Hepatocyte (in vitro differentiated cells): ENCODE data around the gene SH3BGRL2. TPM values are rescaled to one million over a fixed set of nuclear protein-coding genes. Genes with fewer than 3 reads are reported as not detected.

ENCODE experiments used
- DNase-seq: peaks from one replicate; pipeline ENCODE4 v3.0.0-alpha.2; 2016; ENCODE audit warnings: low spot score
- H2AFZ ChIP-seq: fragments of 200-600 bp; sonication (generic); 2 replicates; pipeline ENCODE4 v1.6.0; 2016; ENCODE audit warnings: antibody characterized with exemption, mild to moderate bottlenecking
- H3K27ac ChIP-seq: fragments of 200-600 bp; sonication (generic); 2 replicates; pipeline ENCODE4 v1.5.1; 2016; ENCODE audit warnings: mild to moderate bottlenecking
- H3K27me3 ChIP-seq: fragments of 200-600 bp; sonication (generic); 2 replicates; pipeline ENCODE4 v1.6.1; 2016
- H3K36me3 ChIP-seq: fragments of 200-600 bp; sonication (generic); replicated peaks from 2 replicates; pipeline ENCODE4 v1.5.1; 2016; ENCODE audit warnings: low read depth; ENCODE audit not compliant: insufficient read depth
- H3K4me1 ChIP-seq: fragments of 200-600 bp; sonication (generic); 2 replicates; pipeline ENCODE4 v1.5.1; 2016; ENCODE audit warnings: mild to moderate bottlenecking, moderate library complexity; ENCODE audit not compliant: insufficient read depth
- H3K4me2 ChIP-seq: fragments of 200-600 bp; sonication (generic); 2 replicates; pipeline ENCODE4 v1.6.0; 2016
- H3K4me3 ChIP-seq: fragments of 200-600 bp; sonication (generic); 2 replicates; pipeline ENCODE4 v1.5.1; 2016; ENCODE audit warnings: mild to moderate bottlenecking
- H3K79me2 ChIP-seq: fragments of 200-600 bp; sonication (generic); 2 replicates; pipeline ENCODE4 v1.6.0; 2017; ENCODE audit warnings: mild to moderate bottlenecking
- H3K9me2 ChIP-seq: fragments of 200-600 bp; sonication (generic); replicated peaks from 2 replicates; pipeline ENCODE4 v1.6.0; 2017; ENCODE audit warnings: mild to moderate bottlenecking; ENCODE audit not compliant: insufficient read depth
- H3K9me3 ChIP-seq: fragments of 200-600 bp; sonication (generic); 2 replicates; pipeline ENCODE4 v1.5.1; 2016; ENCODE audit warnings: low read depth, mild to moderate bottlenecking
- H4K20me1 ChIP-seq: fragments of 200-600 bp; sonication (generic); 2 replicates; pipeline ENCODE4 v1.6.0; 2016; ENCODE audit warnings: mild to moderate bottlenecking; ENCODE audit not compliant: insufficient read depth, poor library complexity, severe bottlenecking
- EZH2 ChIP-seq: fragments of 200-600 bp; sonication (generic); IDR thresholded peaks from 2 replicates; pipeline ENCODE4 v1.6.1; 2016; ENCODE audit warnings: antibody characterized with exemption, mild to moderate bottlenecking, borderline replicate concordance
- EZH2phosphoT487 ChIP-seq: fragments of 200-600 bp; sonication (generic); IDR thresholded peaks from one replicate; pipeline ENCODE4 v1.6.1; 2018; ENCODE audit warnings: antibody characterized with exemption, mild to moderate bottlenecking, low read depth, moderate library complexity; ENCODE audit not compliant: unreplicated experiment, severe bottlenecking
- WGBS: methylation state at CpG from one replicate; pipeline ENCODE4 v1.1.6; 2016; ENCODE audit warnings: low lambda C conversion rate; ENCODE audit errors: missing lambda C conversion rate; 5-methylcytosine and 5-hydroxymethylcytosine counted together
- polyA plus RNA-seq: library from polyadenylated mRNA; unstranded; fragments of >200 nt; fragmentation: Nextera tagmentation; extraction: Ambion mirVana; gene quantifications from 2 replicates; pipeline ENCODE4 v1.2.1, GENCODE V29; 2016
- total RNA-seq: library from RNA; depleted of rRNA; stranded (reverse); fragments of >200 nt; gene quantifications from 2 replicates; pipeline ENCODE4 v1.2.3, GENCODE V29; 2014
- TF ChIP-seq, protein P1 (sequence below): fragments of 200-600 bp; sonication (generic); IDR thresholded peaks from 2 replicates; pipeline ENCODE4 v1.5.1; 2016; ENCODE audit warnings: antibody characterized with exemption, mild to moderate bottlenecking; ENCODE audit not compliant: poor library complexity

Gene SH3BGRL2
- total and polyA plus RNA-seq, 2 experiments from 2014 or later: 24.1 to 71.4 TPM

DNA sequence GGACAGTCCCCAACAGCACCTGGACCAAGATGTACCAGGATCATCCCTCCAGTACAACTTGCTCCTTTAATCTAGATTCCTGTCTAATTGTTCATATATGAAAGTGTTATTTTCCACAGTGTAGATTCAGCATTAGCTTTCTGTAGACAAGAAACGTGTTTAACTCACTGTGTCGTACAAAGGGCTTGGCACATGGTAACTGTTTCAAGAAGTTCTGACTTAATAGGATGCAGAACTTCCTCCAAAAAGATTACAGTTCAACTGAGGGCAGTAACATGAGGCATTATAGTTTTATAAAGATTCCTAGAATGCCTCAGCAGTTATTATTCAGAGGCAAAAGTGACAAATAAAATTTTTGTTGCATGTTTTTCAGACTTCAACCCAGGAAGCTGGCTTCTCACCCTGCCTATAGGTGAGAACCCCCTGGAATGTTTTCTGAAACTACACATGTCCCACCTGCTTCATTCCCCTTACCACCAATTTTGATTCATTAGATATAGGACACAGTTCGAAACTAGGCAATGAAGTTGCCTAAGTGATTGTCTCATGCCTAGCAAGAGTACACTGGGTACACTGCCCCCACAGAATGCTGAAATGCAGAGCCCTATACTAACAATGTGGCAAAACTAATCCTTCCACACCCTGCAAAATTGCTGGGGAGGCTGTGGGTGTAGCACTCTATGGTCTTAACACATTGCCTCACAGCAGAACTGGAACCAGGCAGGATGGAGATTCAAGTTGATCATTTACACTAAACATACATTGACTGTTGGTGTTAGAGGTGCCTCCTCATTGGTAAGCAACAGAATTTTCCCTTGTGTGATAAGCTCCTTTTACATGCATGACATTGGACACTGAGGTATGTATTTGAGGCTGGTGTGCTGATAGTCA, 22.6 kb upstream of the SH3BGRL2 start:
- Histone ChIP-seq H3K4me3 (no peak overlapping the region), H3K27ac (peak overlapping the region; percentile 75), H2AFZ (no peak overlapping the region), H3K4me1 (peaks cover 53% of the 10 kb centered on the region), H4K20me1 (no peaks in the 10 kb centered on the region), H3K9me2 (no peaks in the 10 kb centered on the region), H3K79me2 (no peaks in the 10 kb centered on the region), H3K36me3 (no peaks in the 10 kb centered on the region), H3K9me3 (no peaks in the 10 kb centered on the region), H3K27me3 (no peaks in the 10 kb centered on the region), H3K4me2 (peak overlapping the region; percentile 25)
- peak; percentile 61 for DNase-seq
- TF ChIP-seq, protein P1, sequence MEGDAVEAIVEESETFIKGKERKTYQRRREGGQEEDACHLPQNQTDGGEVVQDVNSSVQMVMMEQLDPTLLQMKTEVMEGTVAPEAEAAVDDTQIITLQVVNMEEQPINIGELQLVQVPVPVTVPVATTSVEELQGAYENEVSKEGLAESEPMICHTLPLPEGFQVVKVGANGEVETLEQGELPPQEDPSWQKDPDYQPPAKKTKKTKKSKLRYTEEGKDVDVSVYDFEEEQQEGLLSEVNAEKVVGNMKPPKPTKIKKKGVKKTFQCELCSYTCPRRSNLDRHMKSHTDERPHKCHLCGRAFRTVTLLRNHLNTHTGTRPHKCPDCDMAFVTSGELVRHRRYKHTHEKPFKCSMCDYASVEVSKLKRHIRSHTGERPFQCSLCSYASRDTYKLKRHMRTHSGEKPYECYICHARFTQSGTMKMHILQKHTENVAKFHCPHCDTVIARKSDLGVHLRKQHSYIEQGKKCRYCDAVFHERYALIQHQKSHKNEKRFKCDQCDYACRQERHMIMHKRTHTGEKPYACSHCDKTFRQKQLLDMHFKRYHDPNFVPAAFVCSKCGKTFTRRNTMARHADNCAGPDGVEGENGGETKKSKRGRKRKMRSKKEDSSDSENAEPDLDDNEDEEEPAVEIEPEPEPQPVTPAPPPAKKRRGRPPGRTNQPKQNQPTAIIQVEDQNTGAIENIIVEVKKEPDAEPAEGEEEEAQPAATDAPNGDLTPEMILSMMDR: no peak
- TF ChIP-seq EZH2 (no peak), EZH2phosphoT487 (no peak)
- 56% methylated on average over 3 of the region's 3 CpGs for WGBS

DNA sequence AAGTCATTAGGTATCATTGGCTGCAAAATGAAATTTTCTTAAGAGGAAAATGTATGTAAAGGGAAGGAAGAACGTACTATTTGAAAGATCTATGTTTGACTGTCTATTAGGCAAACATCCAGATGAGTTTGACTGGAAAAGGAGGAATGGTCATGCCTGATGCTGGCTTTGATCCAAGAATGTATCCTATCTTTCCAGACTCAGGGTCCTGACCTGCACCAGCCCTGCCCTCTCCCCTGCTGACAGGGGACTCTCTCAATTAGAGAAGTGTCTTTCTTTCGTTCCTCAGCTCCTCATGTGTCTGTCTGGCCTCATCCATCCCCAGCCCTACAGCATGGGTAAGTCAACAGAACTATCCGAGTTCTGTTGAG, 21.9 kb upstream of the SH3BGRL2 start:
- H3K9me2 ChIP-seq: no peaks in the 10 kb centered on the region
- H3K27me3 ChIP-seq: no peaks in the 10 kb centered on the region
- WGBS: 66% methylated on average over 3 of the region's 3 CpGs
- peak overlapping the region; percentile 25 for H3K4me2 ChIP-seq
- peaks cover 58% of the 10 kb centered on the region for H3K4me1 ChIP-seq
- no peak for DNase-seq
- H3K4me3 ChIP-seq: no peak overlapping the region
- no peaks in the 10 kb centered on the region for H3K36me3 ChIP-seq
- H2AFZ ChIP-seq: no peak overlapping the region
- no peaks in the 10 kb centered on the region for H3K79me2 ChIP-seq
- H4K20me1 ChIP-seq: no peaks in the 10 kb centered on the region
- peak overlapping the region; percentile 75 for H3K27ac ChIP-seq
- TF ChIP-seq, protein P1: no peak
- TF ChIP-seq EZH2 (no peak), EZH2phosphoT487 (no peak)
- no peaks in the 10 kb centered on the region for H3K9me3 ChIP-seq

DNA sequence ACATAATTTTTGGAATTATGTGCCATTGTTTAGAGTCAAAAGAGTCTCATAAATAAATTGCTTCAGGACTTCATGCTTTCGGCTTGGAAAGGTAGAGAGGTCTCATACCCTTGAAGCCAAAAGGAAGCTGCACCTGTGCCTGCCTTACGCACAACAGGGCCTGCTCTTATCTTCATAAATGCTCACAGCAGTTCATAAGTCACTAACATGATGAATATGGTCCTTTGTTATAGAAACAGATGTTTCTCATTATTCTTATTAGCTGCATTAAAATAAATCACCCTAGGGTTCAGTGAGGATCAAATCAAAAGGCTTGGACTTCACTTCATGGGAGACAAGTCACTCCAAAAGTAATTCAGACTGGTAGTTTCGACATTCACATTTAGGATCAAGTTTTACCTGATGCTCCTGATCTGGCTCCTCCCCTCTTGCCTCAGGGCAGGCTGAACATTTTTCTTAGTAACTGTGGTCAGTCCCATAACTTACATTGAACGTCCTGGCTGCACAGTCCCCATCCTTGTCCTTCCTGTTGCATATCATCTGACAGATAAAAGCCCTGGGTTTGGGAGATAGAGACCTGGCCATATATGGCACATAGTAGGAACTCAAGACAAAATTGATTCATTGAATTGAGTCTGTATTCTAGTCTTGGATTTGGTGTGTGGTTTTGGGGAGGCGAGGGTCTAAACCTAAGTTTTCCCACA, 20.7 kb upstream of the SH3BGRL2 start:
- Histone ChIP-seq H3K27me3 (no peaks in the 10 kb centered on the region), H3K9me2 (no peaks in the 10 kb centered on the region), H3K4me3 (no peak overlapping the region), H3K27ac (peak overlapping the region; percentile 75), H4K20me1 (no peaks in the 10 kb centered on the region), H3K4me1 (peaks cover 58% of the 10 kb centered on the region), H3K4me2 (no peak overlapping the region), H3K79me2 (no peaks in the 10 kb centered on the region), H2AFZ (no peak overlapping the region), H3K36me3 (no peaks in the 10 kb centered on the region), H3K9me3 (no peaks in the 10 kb centered on the region)
- DNase-seq: no peak
- 67% methylated on average over 5 of the region's 5 CpGs for WGBS
- no peak for TF ChIP-seq EZH2phosphoT487
- TF ChIP-seq, protein P1: no peak
- no peak for TF ChIP-seq EZH2
